Osteocyte (in vitro differentiated cells): ENCODE measurements around the gene ITGAL. TPM values are rescaled to one million over a fixed set of nuclear protein-coding genes. Genes with fewer than 3 reads are reported as not detected.
A peak's percentile ranks its signal among the peaks of the same experiment; 100 is the strongest.

Experiments
- DNase-seq: peaks from one replicate; pipeline ENCODE4 v3.0.0; 2021; ENCODE audit warnings: mixed read lengths; ENCODE audit not compliant: unreplicated experiment; ENCODE audit errors: extremely low spot score
- H3K27ac Mint-ChIP-seq: one replicate; pipeline ENCODE4 v1.8.0; 2021; ENCODE audit warnings: mild to moderate bottlenecking, mixed read lengths; ENCODE audit not compliant: unreplicated experiment
- H3K27me3 Mint-ChIP-seq: one replicate; pipeline ENCODE4 v1.8.0; 2021; ENCODE audit warnings: mixed read lengths; ENCODE audit not compliant: unreplicated experiment
- H3K36me3 Mint-ChIP-seq: one replicate; pipeline ENCODE4 v1.8.0; 2021; ENCODE audit warnings: mixed read lengths; ENCODE audit not compliant: unreplicated experiment
- H3K4me1 Mint-ChIP-seq: one replicate; pipeline ENCODE4 v1.8.0; 2021; ENCODE audit warnings: mixed read lengths; ENCODE audit not compliant: unreplicated experiment
- H3K4me3 Mint-ChIP-seq: one replicate; pipeline ENCODE4 v1.8.0; 2021; ENCODE audit warnings: mild to moderate bottlenecking, moderate library complexity, mixed read lengths; ENCODE audit not compliant: unreplicated experiment
- H3K9me3 Mint-ChIP-seq: one replicate; pipeline ENCODE4 v1.8.0; 2021; ENCODE audit warnings: mixed read lengths; ENCODE audit not compliant: unreplicated experiment
- CTCF ChIP-seq: fragments of 200-600 bp; sonication (generic); IDR thresholded peaks from 2 replicates; pipeline ENCODE4 v1.5.0; 2021; ENCODE audit warnings: antibody characterized with exemption, mild to moderate bottlenecking, moderate library complexity
- total RNA-seq: library from RNA; stranded (reverse); gene quantifications from 2 replicates; pipeline ENCODE4 v1.2.1, GENCODE V29; 2021

Gene ITGAL
- total RNA-seq, 1 donor from 2014 or later, result not detected

GRCh38 chr16:30558789-30559377, 86.3 kb downstream of the ITGAL start:
- no peak for DNase-seq
- Mint-ChIP-seq H3K36me3 (peaks cover 7% of the 10 kb centered on the region), H3K4me3 (peak overlapping the region; percentile 79), H3K4me1 (peaks cover 21% of the 10 kb centered on the region), H3K9me3 (no peaks in the 10 kb centered on the region), H3K27ac (peak overlapping the region; percentile 91), H3K27me3 (no peaks in the 10 kb centered on the region)
- no peak for TF ChIP-seq CTCF

- Mint-ChIP-seq H3K27me3 (no peaks in the 10 kb centered on the region), H3K4me3 (no peak overlapping the region), H3K36me3 (peaks cover 5% of the 10 kb centered on the region), H3K27ac (no peak overlapping the region), H3K9me3 (no peaks in the 10 kb centered on the region), H3K4me1 (peaks cover 21% of the 10 kb centered on the region)
- DNase-seq, result no peak
- no peak for TF ChIP-seq CTCF
These were observed 87.1 kb downstream of the ITGAL start for GRCh38 chr16:30559690-30560089.

- Mint-ChIP-seq H3K36me3 (peaks cover 1% of the 10 kb centered on the region), H3K4me1 (peaks cover 17% of the 10 kb centered on the region), H3K9me3 (no peaks in the 10 kb centered on the region), H3K27ac (no peak overlapping the region), H3K4me3 (no peak overlapping the region), H3K27me3 (peaks cover 1% of the 10 kb centered on the region)
- TF ChIP-seq CTCF, result no peak
- DNase-seq, result no peak
These were observed 88.7 kb downstream of the ITGAL start for GRCh38 chr16:30561089-30561816.

GRCh38 chr16:30562021-30562420, 89.5 kb downstream of the ITGAL start:
- TF ChIP-seq CTCF, result no peak
- Mint-ChIP-seq H3K27ac (no peak overlapping the region), H3K4me3 (no peak overlapping the region), H3K4me1 (peaks cover 11% of the 10 kb centered on the region), H3K9me3 (no peaks in the 10 kb centered on the region), H3K27me3 (peaks cover 3% of the 10 kb centered on the region), H3K36me3 (no peaks in the 10 kb centered on the region)
- DNase-seq, result no peak

- H3K27ac Mint-ChIP-seq, result no peak overlapping the region
These were observed 93.0 kb downstream of the ITGAL start for GRCh38 chr16:30565526-30565925.

More at GRCh38 chr16:30565526-30565925, 93.0 kb downstream of the ITGAL start:
- TF ChIP-seq CTCF, result no peak
- DNase-seq, result no peak
- Mint-ChIP-seq H3K9me3 (no peaks in the 10 kb centered on the region), H3K27me3 (peaks cover 3% of the 10 kb centered on the region), H3K36me3 (no peaks in the 10 kb centered on the region), H3K4me3 (no peak overlapping the region), H3K4me1 (peaks cover 5% of the 10 kb centered on the region)
